Left colon (tissue), 2 donors: ENCODE data around the gene CFAP46. TPM values are rescaled to one million over a fixed set of nuclear protein-coding genes. Genes with fewer than 3 reads are reported as not detected.
"Not testable (repeated sequence)": the region's sequence is repeated elsewhere in the genome, so short reads cannot be mapped to it uniquely, and the experiment has no call there.

Source experiments
- ATAC-seq: fragments of 200-7000 bp; cut with Tn5 transposase; one replicate; pipeline ENCODE4 v1.9.1; 2020; ENCODE audit warnings: mild to moderate bottlenecking, moderate library complexity
- DNase-seq, 2 donors: peaks; one replicate each; pipeline ENCODE4 v3.0.0-alpha.2; 2020
- intact Hi-C, 2 donors: fragments of 100-400 bp; cut with DNase I in 1 of 2; cut with micrococcal nuclease in 1 of 2; formaldehyde crosslinking; loops; one replicate each; pipeline versions ENCODE4 v1.11.2 to v1.14.0; 2022; cut with DNase I, micrococcal nuclease
- total RNA-seq, 2 donors: library from RNA; stranded (reverse); fragmentation: NEBNext Ultra II Directional; extraction: Animal tissue kit (Norgen Biotek cat#: 25700); gene quantifications; one replicate each; pipeline ENCODE4 v1.2.1, GENCODE V29; 2021
- donor health status: DM: no; HTN: no; CAD: no.
- donor health status: DM: yes; HTN: yes; CAD: no.

Gene CFAP46
- total RNA-seq, 2 donors from 2014 or later = 0.37 TPM; not detected in 1

GRCh38 chr10:132802694-132803320 is 139.6 kb downstream of the CFAP46 start:
- intact Hi-C loops = no loop called here
- DNase-seq (peak in 1 of 2 donors; percentile 14), ATAC-seq (no peak)

- no peak for ATAC-seq
- intact Hi-C loops = no loop called here
- no peak for DNase-seq
These were observed 140.3 kb downstream of the CFAP46 start for GRCh38 chr10:132802048-132802447.

GRCh38 chr10:132799865-132800264 is 142.5 kb downstream of the CFAP46 start:
- DNase-seq (no peak), ATAC-seq (no peak)
- intact Hi-C loops = no loop called here

- intact Hi-C loops = no loop called here
- no peak for ATAC-seq
These were observed 143.5 kb downstream of the CFAP46 start for GRCh38 chr10:132798876-132799275.

GRCh38 chr10:132798403-132798802 is 144.0 kb downstream of the CFAP46 start:
- ATAC-seq (no peak), DNase-seq (no peak)
- intact Hi-C loops = no loop called here

More at GRCh38 chr10:132798876-132799275, 143.5 kb downstream of the CFAP46 start:
- DNase-seq = peak in 1 of 2 donors; percentile 9

GRCh38 chr10:132797986-132798385 is 144.4 kb downstream of the CFAP46 start:
- intact Hi-C loops, DNase-seq, ATAC-seq: not testable (repeated sequence)

- ATAC-seq (no peak), DNase-seq (no peak)
- intact Hi-C loops = no loop called here
These were observed 145.5 kb downstream of the CFAP46 start for GRCh38 chr10:132796846-132797245.

- intact Hi-C loops = no loop called here
- DNase-seq (no peak), ATAC-seq (peak; percentile 21)
These were observed 148.2 kb downstream of the CFAP46 start for GRCh38 chr10:132793871-132794849.

DNA sequence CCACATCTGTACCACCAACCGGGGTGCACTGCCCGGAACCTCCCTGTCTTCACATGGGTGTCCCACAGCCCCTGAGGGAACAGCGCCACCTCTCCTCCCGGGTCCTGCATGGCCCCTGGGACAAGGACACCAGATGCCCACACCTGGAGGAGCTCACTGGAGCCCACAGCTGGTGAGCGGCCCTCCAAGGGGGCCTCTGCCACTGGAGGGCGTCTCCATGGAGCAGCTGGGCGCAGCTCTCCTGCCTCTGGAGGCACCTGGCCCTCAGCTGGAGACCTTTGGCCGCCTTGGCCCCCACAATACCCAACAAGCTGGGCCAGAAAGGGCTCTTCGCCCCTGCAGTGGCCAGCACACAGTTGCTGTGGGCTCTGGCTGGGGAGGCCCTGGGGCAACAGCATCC is 149.2 kb downstream of the CFAP46 start:
- DNase-seq (no peak), ATAC-seq (no peak)
- intact Hi-C loops = no loop called here

DNA sequence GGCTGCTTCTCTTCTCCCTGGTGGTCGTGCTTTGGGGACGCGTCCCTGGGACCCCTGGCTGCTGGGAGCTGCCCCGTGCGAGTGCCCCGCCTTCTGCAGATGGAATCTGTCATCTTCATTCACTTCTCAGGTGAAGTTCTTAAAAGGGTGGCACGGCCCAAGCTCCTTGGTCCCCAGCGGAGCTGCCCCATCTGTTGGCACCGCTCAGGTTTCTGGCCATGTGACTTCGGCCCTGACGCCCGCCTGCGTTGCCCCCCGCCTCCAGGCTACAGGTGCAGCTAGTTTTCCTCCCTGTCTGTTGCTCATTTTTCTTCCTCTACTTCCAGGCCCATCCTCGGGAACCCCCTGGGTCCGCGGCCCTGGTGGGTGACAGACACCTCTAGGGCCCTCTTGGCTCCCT is 149.6 kb downstream of the CFAP46 start:
- no peak for ATAC-seq
- intact Hi-C loops = no loop called here

DNA sequence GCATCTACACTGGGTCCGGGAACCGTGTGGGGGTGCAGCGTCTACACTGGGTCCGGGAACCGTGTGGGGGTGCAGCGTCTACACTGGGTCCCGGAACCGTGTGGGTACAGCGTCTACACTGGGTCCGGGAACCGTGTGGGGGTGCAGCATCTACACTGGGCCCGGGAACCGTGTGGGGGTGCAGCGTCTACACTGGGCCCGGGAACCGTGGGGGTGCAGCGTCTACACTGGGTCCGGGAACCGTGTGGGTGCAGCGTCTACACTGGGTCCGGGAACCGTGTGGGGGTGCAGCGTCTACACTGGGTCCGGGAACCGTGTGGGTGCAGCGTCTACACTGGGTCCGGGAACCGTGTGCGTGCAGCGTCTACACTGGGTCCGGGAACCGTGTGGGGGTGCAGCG is 150.3 kb downstream of the CFAP46 start:
- ATAC-seq = not testable (repeated sequence)

More for the DNA sequence above, 149.6 kb downstream of the CFAP46 start:
- no peak for DNase-seq

GRCh38 chr10:132790934-132791829 is 151.2 kb downstream of the CFAP46 start:
- intact Hi-C loops = no loop called here
- ATAC-seq (no peak), DNase-seq (no peak)

More for the DNA sequence above, 150.3 kb downstream of the CFAP46 start:
- intact Hi-C loops, DNase-seq: not testable (repeated sequence)

- intact Hi-C loops = no loop called here
- DNase-seq (no peak), ATAC-seq (no peak)
These were observed 151.9 kb downstream of the CFAP46 start for GRCh38 chr10:132790470-132790869.

- intact Hi-C loops = loop anchor here in 1 of 2 donors (10.0 kb wide), 1 partner anchor 135 kb away; no protein-coding TSS in a partner anchor
These were observed 152.7 kb downstream of the CFAP46 start for GRCh38 chr10:132789659-132790148.

DNA sequence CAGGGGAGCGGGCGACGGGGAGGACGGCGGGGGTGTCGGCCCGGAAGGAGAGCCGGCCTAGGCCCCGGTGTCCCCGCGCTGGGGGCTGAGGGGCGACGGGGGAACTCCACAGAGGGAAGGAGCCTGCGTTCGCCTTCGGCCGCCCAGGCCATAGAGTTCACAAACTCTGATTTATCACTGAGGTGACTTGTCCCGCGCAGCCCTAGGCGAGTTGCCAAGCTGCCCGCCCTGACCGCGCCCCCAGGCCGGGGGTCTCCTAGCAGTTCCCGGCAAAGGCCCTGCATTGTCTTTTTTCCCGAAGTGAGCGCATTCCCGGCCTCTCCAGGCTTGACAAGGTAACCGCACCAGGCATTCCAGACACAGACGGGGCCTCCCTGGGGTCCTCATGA is 153.5 kb downstream of the CFAP46 start:
- intact Hi-C loops = loop anchor here in 1 of 2 donors (10.0 kb wide), 1 partner anchor 134 kb away; no protein-coding TSS in a partner anchor
- no peak for DNase-seq
- no peak for ATAC-seq

More at GRCh38 chr10:132789659-132790148, 152.7 kb downstream of the CFAP46 start:
- DNase-seq (no peak), ATAC-seq (no peak)

DNA sequence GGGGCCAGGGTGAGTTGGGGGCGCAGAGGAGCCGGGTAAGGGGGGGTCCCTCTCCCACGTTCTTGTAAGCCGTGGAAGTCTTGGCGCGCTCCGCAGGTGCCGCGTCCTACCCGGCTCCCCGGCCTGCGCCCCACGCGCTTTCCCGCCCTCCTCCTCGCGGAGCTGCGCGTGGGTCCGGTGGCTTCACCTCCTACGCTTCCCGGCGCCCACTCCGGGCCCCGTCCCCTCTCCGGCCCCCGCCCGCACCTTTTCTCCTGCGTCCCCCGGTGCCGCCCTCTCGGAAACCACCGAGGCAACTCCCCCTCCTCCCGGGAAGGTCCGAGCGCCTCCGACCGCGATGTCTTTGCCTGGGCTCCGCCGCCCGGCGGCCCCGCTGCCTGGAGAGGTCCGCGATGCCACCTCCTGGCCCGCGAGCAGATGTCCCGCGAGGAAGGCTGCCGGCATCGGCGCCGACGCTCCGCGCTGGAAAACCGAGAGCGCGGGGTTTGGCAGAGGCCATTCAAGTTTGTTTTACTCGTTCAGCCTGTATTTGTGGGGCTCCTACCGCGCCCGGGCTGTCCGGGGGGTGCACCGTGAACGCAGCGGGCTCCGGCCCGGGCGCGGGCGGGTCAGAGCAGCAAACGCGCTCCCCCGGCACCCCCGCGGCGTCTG is 154.1 kb downstream of the CFAP46 start:
- ATAC-seq = peak; percentile 73
- intact Hi-C loops = loop anchor here in 1 of 2 donors (10.0 kb wide), 1 partner anchor 134 kb away; no protein-coding TSS in a partner anchor

DNA sequence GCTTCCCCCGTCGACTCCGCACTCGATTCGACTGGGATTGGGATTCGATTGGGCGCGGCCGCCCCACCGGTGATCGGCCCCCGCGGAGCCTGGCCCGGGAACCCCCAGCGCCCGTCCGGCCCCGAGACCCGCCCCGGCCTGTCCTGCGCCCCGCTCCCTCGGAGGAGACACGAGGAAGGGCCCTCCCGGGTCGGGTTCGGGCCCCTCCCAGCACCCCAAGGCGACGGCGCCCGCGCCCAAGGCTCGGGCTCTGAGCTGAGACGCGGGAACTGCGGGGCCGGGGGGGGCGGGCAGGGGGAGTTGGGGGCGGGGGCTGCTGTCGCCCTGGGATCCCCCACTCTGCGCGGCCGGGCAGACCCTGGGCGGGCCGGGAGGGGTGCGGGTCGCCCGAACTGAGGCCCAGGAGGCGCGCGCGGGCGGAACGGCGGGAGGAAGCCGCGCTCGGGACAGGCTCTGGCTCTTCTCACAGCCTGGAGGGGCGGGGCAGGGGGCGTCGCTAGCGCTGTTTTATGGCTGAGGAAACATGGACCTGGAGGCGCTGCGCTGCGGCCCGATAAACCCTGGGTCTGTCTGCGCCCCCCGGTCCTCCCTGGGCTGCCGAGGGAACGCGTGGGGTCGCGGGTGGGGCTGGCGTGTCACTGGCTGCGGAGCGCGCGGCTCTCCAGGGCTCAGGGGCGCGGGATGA is 154.7 kb downstream of the CFAP46 start:
- DNase-seq (peak in 1 of 2 donors; percentile 49), ATAC-seq (peak; percentile 60)
- intact Hi-C loops = loop anchor here in 1 of 2 donors (10.0 kb wide), 1 partner anchor 133 kb away; no protein-coding TSS in a partner anchor

More for the DNA sequence above, 154.1 kb downstream of the CFAP46 start:
- peak in 1 of 2 donors; percentile 34 for DNase-seq
